Trophoblast cell (in vitro differentiated cells and primary cell): Measurements from ENCODE around the gene ROBO1.
A peak's percentile ranks its signal among the peaks of the same experiment; 100 is the strongest.

Source experiments
- DNase-seq, 2 donors: peaks; one replicate each; pipeline ENCODE4 v3.0.0-alpha.2; 2016
- H2AFZ ChIP-seq: 2 replicates; pipeline ENCODE4 v1.6.1; 2013; ENCODE audit warnings: low read length, moderate library complexity, mild to moderate bottlenecking; ENCODE audit not compliant: insufficient read depth, poor library complexity
- H2AK5ac ChIP-seq: 2 replicates; pipeline ENCODE4 v1.6.1; 2013; ENCODE audit warnings: mild to moderate bottlenecking, low read length
- H2BK120ac ChIP-seq: 2 replicates; pipeline ENCODE4 v1.6.1; 2013; ENCODE audit warnings: low read length, mild to moderate bottlenecking, moderate library complexity; ENCODE audit not compliant: insufficient read depth, poor library complexity
- H2BK12ac ChIP-seq: 2 replicates; pipeline ENCODE4 v1.6.1; 2013; ENCODE audit warnings: mild to moderate bottlenecking, low read length, moderate library complexity
- H2BK5ac ChIP-seq: 2 replicates; pipeline ENCODE4 v1.6.1; 2013; ENCODE audit warnings: low read length, low read depth, moderate library complexity, mild to moderate bottlenecking; ENCODE audit not compliant: poor library complexity
- H3K14ac ChIP-seq: 2 replicates; pipeline ENCODE4 v1.6.1; 2013; ENCODE audit warnings: mild to moderate bottlenecking, low read length
- H3K18ac ChIP-seq: 2 replicates; pipeline ENCODE4 v1.6.1; 2013; ENCODE audit warnings: mild to moderate bottlenecking, low read length
- H3K23ac ChIP-seq: 2 replicates; pipeline ENCODE4 v1.6.1; 2013; ENCODE audit warnings: low read length
- H3K27ac ChIP-seq: 2 replicates; pipeline ENCODE4 v1.5.1; 2013; ENCODE audit warnings: low read depth, mild to moderate bottlenecking, inconsistent platforms, low read length, moderate library complexity
- H3K27me3 ChIP-seq: 2 replicates; pipeline ENCODE4 v1.6.1; 2013; ENCODE audit warnings: inconsistent platforms, mild to moderate bottlenecking, low read length, moderate library complexity; ENCODE audit not compliant: insufficient read depth
- H3K36me3 ChIP-seq, 2 experiments: 1 replicate in 1 of 2; 2 replicates in 1 of 2; pipeline ENCODE4 v1.6.1; 2013; ENCODE audit warnings: low read length in 2 of 2, mild to moderate bottlenecking in 2 of 2, moderate library complexity in 1 of 2; ENCODE audit not compliant: insufficient read depth in 2 of 2, control insufficient read depth in 1 of 2
- H3K4ac ChIP-seq: 2 replicates; pipeline ENCODE4 v1.6.1; 2013; ENCODE audit warnings: low read depth, mild to moderate bottlenecking, low read length, moderate library complexity
- H3K4me1 ChIP-seq, 2 experiments: 1 replicate in 1 of 2; 2 replicates in 1 of 2; pipeline ENCODE4 v1.6.1; 2013; ENCODE audit warnings: low read length in 2 of 2, mild to moderate bottlenecking in 2 of 2, moderate library complexity in 1 of 2; ENCODE audit not compliant: insufficient read depth in 2 of 2, control insufficient read depth in 1 of 2
- H3K4me2 ChIP-seq: 2 replicates; pipeline ENCODE4 v1.6.1; 2013; ENCODE audit warnings: inconsistent platforms, mild to moderate bottlenecking, low read length, moderate library complexity
- H3K4me3 ChIP-seq: 2 replicates; pipeline ENCODE4 v1.5.1; 2013; ENCODE audit warnings: mild to moderate bottlenecking, low read depth, low read length, inconsistent platforms
- H3K79me1 ChIP-seq: one replicate; pipeline ENCODE4 v1.6.1; 2013; ENCODE audit warnings: low read length
- H3K79me2 ChIP-seq: 2 replicates; pipeline ENCODE4 v1.6.1; 2013; ENCODE audit warnings: low read length, mild to moderate bottlenecking; ENCODE audit not compliant: control insufficient read depth, insufficient read depth, poor library complexity
- H3K9ac ChIP-seq: 2 replicates; pipeline ENCODE4 v1.6.1; 2013; ENCODE audit warnings: mild to moderate bottlenecking, low read length
- H3K9me3 ChIP-seq: 2 replicates; pipeline ENCODE4 v1.6.1; 2013; ENCODE audit warnings: low read depth, mild to moderate bottlenecking, control low read depth, inconsistent platforms, low read length; ENCODE audit not compliant: insufficient read depth
- H4K12ac ChIP-seq: 2 replicates; pipeline ENCODE4 v1.6.1; 2013; ENCODE audit warnings: low read depth, mild to moderate bottlenecking, low read length, moderate library complexity
- H4K8ac ChIP-seq: 2 replicates; pipeline ENCODE4 v1.6.1; 2013; ENCODE audit warnings: low read depth, mild to moderate bottlenecking, low read length, moderate library complexity
- H4K91ac ChIP-seq: one replicate; pipeline ENCODE4 v1.6.1; 2013; ENCODE audit warnings: low read depth, mild to moderate bottlenecking, low read length, moderate library complexity
- WGBS: extraction: QIAGEN DNeasy Blood & Tissue Kit; methylation state at CpG from one replicate; pipeline ENCODE4 v1.1.7; 2013; ENCODE audit warnings: missing lambda C conversion rate; ENCODE audit not compliant: insufficient read length, insufficient coverage; ENCODE audit errors: extremely low coverage; 5-methylcytosine and 5-hydroxymethylcytosine counted together

ROBO1 gene

DNA sequence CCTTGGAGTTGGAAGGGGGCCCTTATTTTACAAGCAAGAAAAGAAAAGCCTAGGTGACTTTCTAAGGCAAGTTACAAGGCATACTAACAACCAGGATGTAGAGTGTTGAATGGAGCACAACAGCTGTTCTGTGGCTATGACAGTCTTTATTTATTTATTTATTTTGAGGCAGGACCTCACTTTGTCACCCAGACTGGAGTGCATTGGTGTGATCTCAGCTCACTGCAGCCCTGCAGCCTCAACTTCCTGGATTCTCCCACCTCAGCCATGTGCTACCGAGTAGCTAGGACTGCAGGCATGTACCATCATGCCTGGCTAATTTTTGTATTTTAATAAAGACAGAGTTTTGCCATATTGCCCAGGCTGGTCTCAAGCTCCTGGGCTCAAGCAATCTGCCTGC, 973.4 kb downstream of the ROBO1 start:
- Histone ChIP-seq H3K27me3 (no peaks in the 10 kb centered on the region), H3K14ac (no peak overlapping the region), H2BK120ac (no peak overlapping the region), H2AFZ (no peak overlapping the region), H3K4ac (no peak overlapping the region), H3K79me2 (no peaks in the 10 kb centered on the region), H2BK12ac (no peak overlapping the region), H3K9me3 (no peaks in the 10 kb centered on the region), H3K18ac (no peak overlapping the region), H4K12ac (no peak overlapping the region), H3K79me1 (no peaks in the 10 kb centered on the region), H3K27ac (no peak overlapping the region), H2BK5ac (no peak overlapping the region), H3K4me1 (peaks cover 0 to 2% of the 10 kb centered on the region in 2 experiments), H3K9ac (no peak overlapping the region), H3K4me2 (no peak overlapping the region), H4K91ac (no peak overlapping the region), H3K23ac (no peak overlapping the region), H3K4me3 (no peak overlapping the region), H2AK5ac (no peak overlapping the region), H4K8ac (no peak overlapping the region), H3K36me3 (no peaks in the 10 kb centered on the region)
- WGBS: no CpG with 5 or more reads among the region's 1 CpG
- DNase-seq: no peak

DNA sequence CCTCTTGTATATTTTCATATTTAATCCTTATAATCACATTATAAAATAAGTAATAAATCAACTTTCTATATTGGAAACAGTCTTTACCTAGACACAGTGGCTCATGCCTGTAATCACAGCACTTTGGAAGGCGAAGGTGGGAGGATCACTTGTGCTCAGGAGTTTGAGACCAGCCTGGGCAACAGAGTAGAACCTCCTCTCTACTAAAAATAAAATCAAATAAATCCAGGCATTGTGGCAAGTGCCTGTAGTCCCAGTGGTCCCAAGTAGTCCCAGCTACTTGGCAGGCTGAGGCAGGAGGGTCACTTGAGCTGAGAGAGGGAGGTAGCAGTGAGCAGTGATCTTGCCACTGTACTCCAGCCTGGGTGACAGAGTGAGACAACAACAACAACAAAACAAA, 975.1 kb downstream of the ROBO1 start:
- Histone ChIP-seq H3K14ac (no peak overlapping the region), H3K23ac (no peak overlapping the region), H4K8ac (no peak overlapping the region), H2BK120ac (no peak overlapping the region), H2AFZ (no peak overlapping the region), H4K12ac (no peak overlapping the region), H2AK5ac (no peak overlapping the region), H3K9me3 (no peaks in the 10 kb centered on the region), H3K79me2 (no peaks in the 10 kb centered on the region), H3K27me3 (no peaks in the 10 kb centered on the region), H3K4ac (no peak overlapping the region), H3K36me3 (no peaks in the 10 kb centered on the region), H3K4me3 (no peak overlapping the region), H2BK12ac (no peak overlapping the region), H2BK5ac (no peak overlapping the region), H3K9ac (no peak overlapping the region), H3K4me1 (peaks cover 0 to 2% of the 10 kb centered on the region in 2 experiments), H3K27ac (no peak overlapping the region), H3K79me1 (no peaks in the 10 kb centered on the region), H3K18ac (no peak overlapping the region), H4K91ac (no peak overlapping the region), H3K4me2 (no peak overlapping the region)
- DNase-seq: no peak
- WGBS: no CpG with 5 or more reads among the region's 1 CpG

DNA sequence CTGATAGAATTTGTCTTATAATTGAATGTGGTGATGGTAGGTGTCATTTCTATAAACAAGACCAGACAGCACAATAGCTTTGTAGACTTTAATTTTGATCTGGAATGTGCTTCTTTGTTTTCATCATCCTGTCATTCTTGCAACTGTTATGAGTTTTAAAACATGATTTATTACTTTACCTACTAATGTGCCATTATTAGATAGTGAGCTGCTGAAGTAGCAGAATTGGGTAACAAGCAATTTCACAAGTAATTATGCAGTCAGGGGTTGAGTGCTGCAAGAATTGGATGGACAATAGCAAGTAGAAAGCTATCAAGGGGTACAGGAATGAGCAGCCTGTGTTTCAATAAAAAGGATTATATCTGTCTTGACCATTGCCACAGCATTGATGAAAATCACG, 975.6 kb downstream of the ROBO1 start:
- Histone ChIP-seq H3K18ac (no peak overlapping the region), H4K91ac (no peak overlapping the region), H4K8ac (no peak overlapping the region), H3K36me3 (no peaks in the 10 kb centered on the region), H3K79me1 (no peaks in the 10 kb centered on the region), H4K12ac (no peak overlapping the region), H2BK5ac (no peak overlapping the region), H3K23ac (no peak overlapping the region), H2AFZ (no peak overlapping the region), H3K27ac (no peak overlapping the region), H2BK12ac (no peak overlapping the region), H2AK5ac (no peak overlapping the region), H3K4me2 (no peak overlapping the region), H3K14ac (no peak overlapping the region), H3K4ac (no peak overlapping the region), H3K9ac (no peak overlapping the region), H3K4me3 (no peak overlapping the region), H3K4me1 (peaks cover 0 to 2% of the 10 kb centered on the region in 2 experiments), H3K79me2 (no peaks in the 10 kb centered on the region), H3K9me3 (no peaks in the 10 kb centered on the region), H3K27me3 (no peaks in the 10 kb centered on the region), H2BK120ac (no peak overlapping the region)
- no CpG with 5 or more reads among the region's 1 CpG for WGBS
- no peak for DNase-seq

DNA sequence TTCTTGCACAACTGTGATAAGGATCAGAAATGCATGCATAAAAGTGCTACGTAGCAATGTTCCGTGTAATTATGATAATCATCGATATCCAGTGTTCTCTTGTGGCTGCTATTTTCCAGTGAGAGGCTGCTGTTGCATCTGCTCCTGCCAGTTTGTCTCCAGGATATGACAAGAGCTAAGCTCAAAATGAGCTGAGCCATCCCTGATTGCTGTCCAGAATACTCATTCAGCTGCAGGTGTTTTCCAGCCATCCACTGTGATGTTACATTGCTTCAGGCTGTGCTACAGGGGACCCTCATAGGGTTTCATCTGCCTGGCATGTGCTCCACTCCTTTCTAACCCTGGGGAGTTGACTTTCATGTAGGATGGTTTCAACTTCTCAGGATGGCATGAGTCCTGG, 976.0 kb downstream of the ROBO1 start:
- no peak overlapping the region for H3K27ac ChIP-seq
- H3K4me1 ChIP-seq: peaks cover 0 to 2% of the 10 kb centered on the region in 2 experiments
- no peaks in the 10 kb centered on the region for H3K79me2 ChIP-seq
- no peaks in the 10 kb centered on the region for H3K9me3 ChIP-seq
- no peak overlapping the region for H3K4me2 ChIP-seq
- no peaks in the 10 kb centered on the region for H3K27me3 ChIP-seq
- WGBS: no CpG with 5 or more reads among the region's 3 CpGs
- H4K8ac ChIP-seq: no peak overlapping the region
- H4K91ac ChIP-seq: no peak overlapping the region
- DNase-seq: peak; percentile 6 to 17
- H3K36me3 ChIP-seq: no peaks in the 10 kb centered on the region
- no peak overlapping the region for H4K12ac ChIP-seq
- H2AFZ ChIP-seq: no peak overlapping the region
- H3K14ac ChIP-seq: no peak overlapping the region
- no peak overlapping the region for H2BK5ac ChIP-seq
- H3K4ac ChIP-seq: no peak overlapping the region
- H3K18ac ChIP-seq: no peak overlapping the region
- H2BK120ac ChIP-seq: no peak overlapping the region
- no peak overlapping the region for H3K23ac ChIP-seq
- no peaks in the 10 kb centered on the region for H3K79me1 ChIP-seq
- no peak overlapping the region for H2BK12ac ChIP-seq
- no peak overlapping the region for H3K9ac ChIP-seq
- H2AK5ac ChIP-seq: no peak overlapping the region
- no peak overlapping the region for H3K4me3 ChIP-seq
